HG03571 (cell line): ENCODE results near the gene FUT1.
A peak's percentile ranks its signal among the peaks of the same experiment; 100 is the strongest.
"Not testable (repeated sequence)": the region's sequence is repeated elsewhere in the genome, so short reads cannot be mapped to it uniquely, and the experiment has no call there.

ENCODE experiments used
- ATAC-seq: cut with Tn5 transposase; IDR thresholded peaks from one replicate; pipeline ENCODE4 v1.9.1; 2021; ENCODE audit not compliant: unreplicated experiment

Gene FUT1

GRCh38 chr19:48752496-48753365 lies at the start of gene FUT1:
FUT1 (minus strand) TSS chr19:48752641; CDS start chr19:48751281, 1,360 bp downstream.
- no peak for ATAC-seq

DNA sequence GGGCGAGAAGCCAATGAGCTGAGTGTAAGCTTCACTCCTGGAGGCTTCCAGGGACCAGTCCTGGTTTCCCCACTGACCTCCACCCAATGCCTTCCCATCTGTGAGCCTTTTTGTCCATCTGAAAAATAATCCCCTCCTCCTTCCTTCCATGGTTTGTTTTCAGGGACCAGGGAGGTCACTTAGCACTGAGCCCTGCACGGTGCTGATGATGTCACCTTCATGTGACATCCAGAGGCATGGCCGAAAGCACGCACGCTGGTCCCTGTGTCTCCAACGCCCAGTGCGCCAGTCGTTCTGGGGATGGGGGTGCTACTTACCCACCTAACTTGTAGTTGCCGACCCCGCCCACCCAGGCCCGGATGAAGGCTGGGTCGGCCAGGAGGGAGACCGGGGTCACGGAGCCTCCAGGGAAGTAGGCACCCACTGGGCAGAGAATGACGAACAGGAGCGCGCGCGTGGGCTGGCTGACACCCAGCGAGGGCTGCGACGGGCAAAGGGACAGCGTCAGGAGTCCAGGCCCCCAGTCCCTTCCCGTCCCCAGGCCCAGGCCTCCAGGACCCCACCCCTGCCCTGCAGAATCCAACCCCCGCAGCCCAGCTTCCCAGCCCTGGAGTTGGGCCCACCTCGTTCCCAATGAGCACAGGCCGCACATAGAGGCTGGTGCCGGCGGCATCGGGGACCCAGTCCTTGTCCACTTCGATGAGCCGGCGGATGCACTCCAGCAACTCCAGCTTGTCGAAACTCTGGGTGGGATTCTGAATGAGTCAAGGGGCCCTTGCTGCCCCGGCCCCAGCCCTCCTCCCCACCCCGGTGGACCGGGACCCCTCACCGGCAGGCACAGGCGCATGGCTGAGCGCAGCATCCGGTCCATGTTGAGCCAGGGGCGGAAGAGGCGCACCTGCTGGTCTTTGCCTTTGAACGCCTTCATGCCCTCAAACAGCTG lies 47.2 kb upstream of the FUT1 start:
- ATAC-seq = no peak

GRCh38 chr19:48798937-48799336 lies 46.5 kb upstream of the FUT1 start:
- no peak for ATAC-seq

DNA sequence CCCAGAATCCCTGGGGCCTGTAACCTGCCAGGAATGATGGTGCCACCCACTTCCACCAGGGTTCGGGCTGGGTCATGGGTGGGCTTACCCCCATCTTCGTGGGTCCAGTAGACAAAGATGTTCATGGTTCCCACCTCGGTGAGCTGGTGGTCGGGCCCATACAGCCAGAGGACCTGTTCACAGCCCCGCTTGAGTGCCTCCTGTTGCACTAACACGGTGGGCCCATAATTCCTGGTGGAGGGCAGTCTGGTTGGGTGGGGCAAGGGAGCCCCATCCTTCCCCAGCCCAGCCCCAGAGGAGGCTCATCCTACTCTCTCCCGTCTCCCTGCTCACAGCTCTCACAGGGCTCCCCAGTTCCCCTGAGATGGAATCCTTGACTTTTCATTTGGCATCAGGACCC lies 44.7 kb upstream of the FUT1 start:
- no peak for ATAC-seq

DNA sequence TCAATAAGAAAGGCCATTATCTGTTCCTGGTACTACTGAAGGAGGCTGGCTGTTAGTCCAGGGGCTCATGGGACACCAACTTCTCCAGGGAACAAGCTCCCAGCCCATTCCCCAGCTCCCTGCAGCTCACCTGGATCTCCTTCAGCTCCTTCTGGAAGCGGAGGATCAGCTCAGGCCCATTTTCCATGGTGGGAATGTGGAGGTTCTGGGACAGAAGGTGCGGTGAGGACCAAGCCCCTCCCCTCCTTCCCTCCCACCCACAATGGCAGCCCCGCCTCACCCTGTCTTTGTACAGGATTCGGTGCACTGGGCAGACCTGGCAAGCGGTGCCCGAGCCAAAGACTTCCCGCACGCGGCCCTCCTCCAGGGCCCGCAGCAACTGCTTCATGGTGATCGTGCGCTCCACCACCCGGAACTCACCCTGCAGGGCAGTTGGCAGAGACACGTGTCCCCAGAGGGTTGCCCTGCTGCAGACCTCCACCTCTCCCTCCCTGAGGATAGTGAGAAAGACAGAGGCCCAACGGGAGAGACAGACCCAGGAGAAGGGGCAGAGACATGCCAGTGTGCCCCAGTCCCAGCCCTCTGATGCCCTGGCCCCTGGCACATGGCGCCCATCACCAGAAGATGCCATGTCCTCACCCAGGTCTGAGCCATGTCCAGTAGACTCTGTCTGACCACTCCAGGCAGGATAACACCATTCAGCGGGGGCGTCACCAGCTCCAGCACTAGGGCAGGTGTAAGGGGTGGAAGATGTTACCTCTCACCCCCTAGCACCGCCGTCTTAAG lies 44.0 kb upstream of the FUT1 start:
- no peak for ATAC-seq

DNA sequence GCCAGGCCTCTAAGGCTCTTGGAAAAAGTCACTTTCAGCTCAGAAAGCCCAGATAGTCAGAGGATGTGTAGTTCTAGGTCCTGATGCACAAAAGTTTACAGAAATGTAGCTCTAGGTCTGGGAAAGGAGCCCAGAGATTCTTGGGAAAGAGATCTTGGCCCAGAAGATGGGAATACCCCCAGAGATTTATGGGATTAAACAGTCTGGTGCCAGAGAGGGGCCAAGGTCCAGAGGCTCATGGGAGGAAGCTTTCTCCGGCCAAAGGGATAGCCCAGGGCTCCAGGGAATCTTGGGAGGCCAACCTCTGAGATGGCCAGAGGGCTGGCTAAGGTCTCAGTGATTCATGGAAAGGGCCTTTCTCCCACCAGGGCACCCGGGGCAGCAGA lies 43.2 kb upstream of the FUT1 start:
- ATAC-seq = no peak

DNA sequence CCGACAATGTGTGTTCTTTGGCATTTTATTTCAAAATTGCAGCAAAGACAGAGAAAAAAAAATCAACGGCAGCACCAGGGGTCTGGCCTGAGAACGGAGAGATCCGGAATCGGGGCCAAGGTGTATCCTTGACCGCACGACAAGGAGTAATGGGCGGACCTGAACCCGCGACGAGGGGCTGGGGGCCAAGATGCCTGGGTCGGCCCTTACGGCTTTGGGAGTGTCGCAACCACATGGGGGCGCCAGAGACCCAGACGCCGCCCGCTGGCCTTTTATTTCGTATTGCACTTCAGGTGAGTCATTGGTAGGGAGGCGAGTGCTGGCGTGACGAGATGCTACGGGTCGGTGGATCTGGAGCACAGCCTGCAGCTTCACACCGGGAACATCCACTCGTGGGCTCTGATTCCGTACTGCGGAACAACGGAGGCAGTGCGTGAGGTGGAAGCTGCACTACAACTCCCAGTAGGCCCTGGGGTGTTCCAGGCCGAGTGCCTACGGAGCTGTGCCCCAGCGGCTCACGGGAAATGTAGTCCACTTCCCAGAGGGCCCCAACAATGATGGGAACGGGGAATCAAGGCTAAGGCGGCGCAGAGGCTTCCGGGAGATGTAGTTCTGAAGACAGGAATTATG lies 42.7 kb upstream of the FUT1 start:
- ATAC-seq = peak; percentile 67

DNA sequence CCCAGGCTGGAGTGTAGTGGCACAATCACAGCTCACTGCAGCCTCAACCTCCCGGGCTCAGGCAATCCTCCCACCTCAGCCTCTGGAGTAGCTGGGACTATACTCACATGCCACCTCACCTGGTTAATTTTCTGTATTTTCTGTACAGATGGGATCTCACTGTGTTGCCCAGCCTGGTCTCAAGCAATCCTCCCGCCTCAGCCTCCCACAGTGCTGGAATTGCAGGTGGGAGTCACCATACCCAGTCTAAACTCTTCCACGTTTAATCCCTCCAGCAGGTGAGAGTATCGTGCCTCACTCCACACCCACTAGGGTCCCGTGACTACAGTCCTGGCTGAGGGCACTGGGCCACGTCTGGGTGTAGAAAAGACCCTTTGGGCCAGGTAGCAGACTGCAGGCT lies 41.9 kb upstream of the FUT1 start:
- ATAC-seq = no peak

DNA sequence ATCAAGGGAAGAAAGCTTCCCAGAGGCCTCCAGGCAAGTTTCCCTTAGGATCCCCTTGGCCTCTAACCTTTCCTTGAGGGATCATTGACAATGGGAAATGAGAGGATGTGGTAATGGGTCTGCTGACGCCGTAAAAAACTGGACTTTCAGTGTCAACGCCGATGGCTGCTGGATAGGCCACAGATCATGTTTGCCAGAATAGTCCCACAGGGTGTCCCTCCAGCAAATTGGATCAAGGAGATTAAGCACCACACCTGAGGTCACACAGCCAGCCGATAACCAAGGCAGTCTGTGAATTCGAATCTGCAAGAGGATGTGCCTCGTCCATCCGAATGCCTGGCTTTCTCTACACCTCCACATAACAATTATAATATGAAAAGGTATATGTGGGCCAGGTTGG lies 40.8 kb upstream of the FUT1 start:
- ATAC-seq = no peak

- not testable (repeated sequence) for ATAC-seq
Observed at GRCh38 chr19:48787331-48787730, 34.9 kb upstream of the FUT1 start.

GRCh38 chr19:48786422-48786821 lies 34.0 kb upstream of the FUT1 start:
- ATAC-seq = not testable (repeated sequence)

- ATAC-seq = no peak
Observed at GRCh38 chr19:48784527-48784926, 32.1 kb upstream of the FUT1 start.

DNA sequence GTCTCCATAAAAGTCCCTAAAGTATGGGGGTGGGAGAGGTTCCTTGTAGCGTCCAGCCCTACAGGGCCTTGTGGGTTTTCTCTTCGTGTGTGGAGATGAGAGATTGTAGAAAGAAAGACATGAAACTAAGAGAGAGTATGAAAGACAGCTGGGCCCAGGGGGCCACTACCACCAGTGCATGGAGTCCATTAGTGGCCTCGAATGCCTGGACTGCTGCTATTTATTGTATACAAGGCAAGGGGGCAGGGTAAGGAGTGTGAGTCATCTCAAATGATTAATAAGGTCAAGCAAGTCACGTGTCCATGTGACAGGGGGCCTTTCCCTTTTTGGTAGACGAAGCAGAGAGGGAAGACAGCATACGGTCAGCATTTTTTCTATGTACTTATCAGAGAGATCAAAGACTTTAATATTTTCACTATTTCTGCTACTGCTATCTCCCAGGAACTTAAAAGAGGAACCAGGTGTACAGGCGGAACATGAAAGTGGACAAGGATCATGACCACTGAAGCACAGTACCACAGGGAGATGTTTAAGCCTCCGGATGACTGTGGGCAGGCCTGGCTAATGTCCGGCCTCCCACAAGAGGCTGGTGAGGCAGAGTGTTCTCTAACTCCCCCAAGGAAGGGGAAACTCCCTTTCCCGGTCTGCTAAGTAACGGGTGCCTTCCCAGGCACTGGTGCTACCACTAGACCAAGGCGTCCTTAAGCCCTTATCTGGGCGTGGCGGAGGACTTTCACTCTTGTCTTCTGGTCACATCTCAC lies 28.4 kb upstream of the FUT1 start:
- no peak for ATAC-seq

GRCh38 chr19:48779636-48780035 lies 27.2 kb upstream of the FUT1 start:
- ATAC-seq = no peak

DNA sequence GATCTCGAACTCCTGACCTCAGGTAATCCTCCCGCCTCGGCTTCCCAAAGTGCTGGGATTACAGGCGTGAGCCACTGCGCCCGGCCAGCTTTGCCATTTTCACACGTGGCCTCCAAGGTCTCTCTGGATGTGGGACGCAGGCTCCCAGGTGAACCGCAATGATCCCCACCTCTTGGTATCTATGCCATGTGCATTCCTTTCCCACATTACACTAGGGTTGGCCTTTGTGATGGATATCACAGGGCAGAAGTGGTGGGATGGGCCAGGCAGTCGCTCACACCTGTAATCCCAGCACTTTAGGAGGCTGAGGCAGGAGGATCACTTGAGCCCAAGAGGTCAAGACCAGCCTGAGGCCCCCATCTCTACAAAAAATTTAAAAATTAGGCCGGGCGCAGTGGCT lies 25.3 kb upstream of the FUT1 start:
- no peak for ATAC-seq

DNA sequence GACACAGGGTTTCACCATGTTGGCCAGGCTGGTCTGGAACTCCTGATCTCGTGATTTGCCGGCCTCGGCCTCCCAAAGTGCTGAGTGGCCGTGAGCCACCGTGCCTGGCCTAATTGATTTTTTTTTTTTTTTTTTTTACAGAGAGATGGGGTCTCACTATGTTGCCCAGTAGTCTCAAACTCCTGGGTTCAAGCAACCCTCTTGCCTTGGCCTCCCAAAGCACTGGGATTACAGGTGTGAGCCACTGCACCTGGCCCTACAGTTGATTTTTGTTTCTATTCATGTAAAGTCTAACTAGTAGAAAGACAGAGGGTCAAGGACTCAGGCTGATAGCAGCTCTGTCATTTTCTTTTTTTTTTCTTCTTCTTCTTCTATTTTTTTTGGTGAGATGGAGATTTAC lies 24.7 kb upstream of the FUT1 start:
- no peak for ATAC-seq

GRCh38 chr19:48772503-48772953 lies 20.1 kb upstream of the FUT1 start:
- no peak for ATAC-seq

DNA sequence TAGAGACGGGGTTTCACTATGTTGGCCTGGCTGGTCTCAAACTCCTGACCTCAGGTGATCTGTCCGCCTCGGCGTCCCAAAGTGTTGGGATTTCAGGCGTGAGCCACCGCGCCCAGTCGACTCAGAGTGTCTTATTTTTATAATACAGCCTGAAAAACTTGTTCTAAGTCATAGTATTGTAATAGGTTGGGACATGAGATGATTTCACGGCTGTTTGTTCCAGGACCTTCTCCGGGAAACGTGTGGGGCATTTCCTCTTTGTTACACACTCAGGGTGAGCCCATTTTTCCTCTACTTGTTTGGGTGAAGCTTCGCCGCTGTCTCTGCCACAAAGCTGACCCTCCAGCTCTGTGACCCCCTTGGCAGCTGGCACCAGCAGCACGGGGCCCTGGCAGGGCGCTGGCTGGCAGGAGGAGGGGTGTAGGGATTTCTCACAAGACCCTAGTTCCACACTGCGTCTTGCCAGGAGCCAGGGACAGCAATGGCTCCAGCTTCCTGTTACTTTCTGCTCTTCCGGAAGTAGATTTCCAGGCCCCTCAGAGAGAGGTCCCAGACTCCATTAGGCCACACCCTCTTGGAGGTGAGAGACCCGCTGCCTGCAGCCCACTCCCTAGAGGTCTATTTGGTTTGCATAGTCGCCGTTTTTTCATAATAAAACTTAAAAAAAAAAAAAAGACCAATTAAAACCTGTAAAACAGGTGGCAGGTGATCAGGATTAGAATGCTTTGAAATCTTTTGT lies 18.5 kb upstream of the FUT1 start:
- ATAC-seq = no peak

DNA sequence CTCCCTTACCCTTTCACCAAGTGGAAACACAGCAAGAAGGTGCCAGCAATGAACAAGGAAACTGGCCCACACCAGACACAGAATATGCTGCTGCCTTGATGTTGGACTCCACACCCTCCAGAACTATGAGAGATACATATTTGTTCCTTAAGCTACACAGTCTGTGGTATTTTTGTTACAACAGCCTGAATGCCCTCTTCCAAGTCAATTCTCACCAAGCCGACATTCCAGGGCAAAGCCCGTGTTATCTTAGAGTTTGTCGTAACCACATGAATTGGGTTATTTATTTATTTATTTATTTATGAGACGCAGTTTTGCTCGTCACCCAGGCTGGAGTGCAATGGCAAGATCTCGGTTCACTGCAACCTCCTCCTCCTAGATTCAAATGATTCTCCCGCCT lies 17.8 kb upstream of the FUT1 start:
- ATAC-seq = no peak
